ENCODE data around the gene USHBP1.

Gene USHBP1

GRCh38 chr19:17213334-17213733 lies 51.2 kb downstream of the USHBP1 start:
- no peaks in the 10 kb centered on the region for H4K20me1 ChIP-seq (ENCODE audit: insufficient read depth, low read length)
- H3K27ac ChIP-seq (ENCODE audit: low read depth, low read length, poor library complexity, severe bottlenecking), result no peak overlapping the region
- TF ChIP-seq CTCF (IDR thresholded peaks at IDR 0.05; ENCODE audit: low read length) (no peak), EZH2 (IDR thresholded peaks at IDR 0.05; ENCODE audit: borderline replicate concordance, low read length) (no peak)
- H3F3A ChIP-seq (ENCODE audit: insufficient read depth, low read length), result no peaks in the 10 kb centered on the region
- H3K4me1 ChIP-seq (ENCODE audit: insufficient read depth, low read length, severe bottlenecking), result peaks cover 24% of the 10 kb centered on the region
- no peaks in the 10 kb centered on the region for H3K79me2 ChIP-seq (ENCODE audit: insufficient read depth, low read length)
- H3K9ac ChIP-seq (ENCODE audit: low read length), result no peak overlapping the region
- no peaks in the 10 kb centered on the region for H3K9me3 ChIP-seq (ENCODE audit: low read length)
- peaks cover 51% of the 10 kb centered on the region for H3K36me3 ChIP-seq (ENCODE audit: insufficient read depth, low read length)
- H3K4me3 ChIP-seq (ENCODE audit: low read depth, low read length, poor library complexity, severe bottlenecking), result no peak overlapping the region
- H2AFZ ChIP-seq (ENCODE audit: low read length), result no peak overlapping the region
- no peaks in the 10 kb centered on the region for H3K27me3 ChIP-seq (ENCODE audit: insufficient read depth, low read length)
- H3K4me2 ChIP-seq (ENCODE audit: low read length), result no peak overlapping the region
- H3K9me2 ChIP-seq (ENCODE audit: low read depth, low read length), result no peaks in the 10 kb centered on the region

- no peaks in the 10 kb centered on the region for H3F3A ChIP-seq (ENCODE audit: insufficient read depth, low read length)
- peaks cover 24% of the 10 kb centered on the region for H3K4me1 ChIP-seq (ENCODE audit: insufficient read depth, low read length, severe bottlenecking)
- no peak overlapping the region for H2AFZ ChIP-seq (ENCODE audit: low read length)
- H3K4me2 ChIP-seq (ENCODE audit: low read length), result no peak overlapping the region
- H3K27ac ChIP-seq (ENCODE audit: low read depth, low read length, poor library complexity, severe bottlenecking), result no peak overlapping the region
- TF ChIP-seq EZH2 (IDR thresholded peaks at IDR 0.05; ENCODE audit: borderline replicate concordance, low read length), result no peak
- TF ChIP-seq CTCF (IDR thresholded peaks at IDR 0.05; ENCODE audit: low read length), result no peak
- no peak overlapping the region for H3K9ac ChIP-seq (ENCODE audit: low read length)
- H3K4me3 ChIP-seq (ENCODE audit: low read depth, low read length, poor library complexity, severe bottlenecking), result no peak overlapping the region
- H3K27me3 ChIP-seq (ENCODE audit: insufficient read depth, low read length), result no peaks in the 10 kb centered on the region
- H3K9me2 ChIP-seq (ENCODE audit: low read depth, low read length), result no peaks in the 10 kb centered on the region
- H3K79me2 ChIP-seq (ENCODE audit: insufficient read depth, low read length), result no peaks in the 10 kb centered on the region
- H3K36me3 ChIP-seq (ENCODE audit: insufficient read depth, low read length), result peaks cover 42% of the 10 kb centered on the region
- H3K9me3 ChIP-seq (ENCODE audit: low read length), result no peaks in the 10 kb centered on the region
- no peaks in the 10 kb centered on the region for H4K20me1 ChIP-seq (ENCODE audit: insufficient read depth, low read length)
Observed at GRCh38 chr19:17211547-17212446, 52.7 kb downstream of the USHBP1 start.

- no peaks in the 10 kb centered on the region for H3F3A ChIP-seq (ENCODE audit: insufficient read depth, low read length)
- H3K9me2 ChIP-seq (ENCODE audit: low read depth, low read length), result no peaks in the 10 kb centered on the region
- no peaks in the 10 kb centered on the region for H4K20me1 ChIP-seq (ENCODE audit: insufficient read depth, low read length)
- H3K27ac ChIP-seq (ENCODE audit: low read depth, low read length, poor library complexity, severe bottlenecking), result no peak overlapping the region
- no peak overlapping the region for H3K9ac ChIP-seq (ENCODE audit: low read length)
- H3K4me2 ChIP-seq (ENCODE audit: low read length), result no peak overlapping the region
- TF ChIP-seq CTCF (IDR thresholded peaks at IDR 0.05; ENCODE audit: low read length) (no peak), EZH2 (IDR thresholded peaks at IDR 0.05; ENCODE audit: borderline replicate concordance, low read length) (no peak)
- H3K36me3 ChIP-seq (ENCODE audit: insufficient read depth, low read length), result peaks cover 55% of the 10 kb centered on the region
- H3K9me3 ChIP-seq (ENCODE audit: low read length), result no peaks in the 10 kb centered on the region
- no peak overlapping the region for H3K4me3 ChIP-seq (ENCODE audit: low read depth, low read length, poor library complexity, severe bottlenecking)
- H3K27me3 ChIP-seq (ENCODE audit: insufficient read depth, low read length), result no peaks in the 10 kb centered on the region
- no peak overlapping the region for H2AFZ ChIP-seq (ENCODE audit: low read length)
- peaks cover 18% of the 10 kb centered on the region for H3K4me1 ChIP-seq (ENCODE audit: insufficient read depth, low read length, severe bottlenecking)
- no peaks in the 10 kb centered on the region for H3K79me2 ChIP-seq (ENCODE audit: insufficient read depth, low read length)
Observed at GRCh38 chr19:17210296-17210695, 54.2 kb downstream of the USHBP1 start.

Data from OCI-LY1 (cell line).